ENCODE measurements around the gene OCIAD2. TPM values are rescaled to one million over a fixed set of nuclear protein-coding genes. Genes with fewer than 3 reads are reported as not detected.
"Not testable (repeated sequence)": the region's sequence is repeated elsewhere in the genome, so short reads cannot be mapped to it uniquely, and the experiment has no call there.

The OCIAD2 gene
- total and polyA plus RNA-seq, 10 donors, result 13.5 to 58.4 (median 19.1) TPM

DNA sequence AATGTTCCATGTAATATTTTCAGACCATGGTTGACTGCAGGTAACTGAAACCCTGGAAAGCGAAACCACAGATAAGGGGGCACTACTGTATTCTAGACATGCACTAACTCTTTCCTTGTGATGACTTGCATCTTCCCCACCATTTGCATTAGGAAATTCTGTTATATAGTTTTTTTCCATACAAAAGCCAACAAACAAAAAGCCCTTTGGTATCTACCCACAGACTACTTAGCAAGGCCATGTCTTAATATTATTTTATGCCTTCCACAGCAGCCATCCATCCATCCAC is 52.2 kb downstream of the OCIAD2 start:
- no peak overlapping the region for H3K27ac ChIP-seq
- no peaks in the 10 kb centered on the region for H3K4me1 ChIP-seq
- intact Hi-C loops (cut with DNase I; ENCODE audit: low total_unique reads), result no loop called here
- H3K27me3 ChIP-seq (replicated peaks in 1 of 7), result no peaks in the 10 kb centered on the region
- TF ChIP-seq POLR2A (IDR thresholded peaks at IDR 0.05) (no peak), POLR2AphosphoS5 (IDR thresholded peaks at IDR 0.05) (no peak)
- TF ChIP-seq, protein P1, sequence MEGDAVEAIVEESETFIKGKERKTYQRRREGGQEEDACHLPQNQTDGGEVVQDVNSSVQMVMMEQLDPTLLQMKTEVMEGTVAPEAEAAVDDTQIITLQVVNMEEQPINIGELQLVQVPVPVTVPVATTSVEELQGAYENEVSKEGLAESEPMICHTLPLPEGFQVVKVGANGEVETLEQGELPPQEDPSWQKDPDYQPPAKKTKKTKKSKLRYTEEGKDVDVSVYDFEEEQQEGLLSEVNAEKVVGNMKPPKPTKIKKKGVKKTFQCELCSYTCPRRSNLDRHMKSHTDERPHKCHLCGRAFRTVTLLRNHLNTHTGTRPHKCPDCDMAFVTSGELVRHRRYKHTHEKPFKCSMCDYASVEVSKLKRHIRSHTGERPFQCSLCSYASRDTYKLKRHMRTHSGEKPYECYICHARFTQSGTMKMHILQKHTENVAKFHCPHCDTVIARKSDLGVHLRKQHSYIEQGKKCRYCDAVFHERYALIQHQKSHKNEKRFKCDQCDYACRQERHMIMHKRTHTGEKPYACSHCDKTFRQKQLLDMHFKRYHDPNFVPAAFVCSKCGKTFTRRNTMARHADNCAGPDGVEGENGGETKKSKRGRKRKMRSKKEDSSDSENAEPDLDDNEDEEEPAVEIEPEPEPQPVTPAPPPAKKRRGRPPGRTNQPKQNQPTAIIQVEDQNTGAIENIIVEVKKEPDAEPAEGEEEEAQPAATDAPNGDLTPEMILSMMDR (IDR thresholded peaks at IDR 0.05 in 8 of 11, conservative IDR thresholded peaks at IDR 0.05 in 3 of 11), result no peak
- peaks cover 0 to 98% (median 47%) of the 10 kb centered on the region in 6 donors for H3K36me3 ChIP-seq
- H3K9me3 ChIP-seq, result no peaks in the 10 kb centered on the region
- no peak for DNase-seq
- WGBS, 5 donors, result 95 to 100% (median 97%) methylated on average over 1 of the region's 1 CpG
- no peak overlapping the region for H3K4me3 ChIP-seq

DNA sequence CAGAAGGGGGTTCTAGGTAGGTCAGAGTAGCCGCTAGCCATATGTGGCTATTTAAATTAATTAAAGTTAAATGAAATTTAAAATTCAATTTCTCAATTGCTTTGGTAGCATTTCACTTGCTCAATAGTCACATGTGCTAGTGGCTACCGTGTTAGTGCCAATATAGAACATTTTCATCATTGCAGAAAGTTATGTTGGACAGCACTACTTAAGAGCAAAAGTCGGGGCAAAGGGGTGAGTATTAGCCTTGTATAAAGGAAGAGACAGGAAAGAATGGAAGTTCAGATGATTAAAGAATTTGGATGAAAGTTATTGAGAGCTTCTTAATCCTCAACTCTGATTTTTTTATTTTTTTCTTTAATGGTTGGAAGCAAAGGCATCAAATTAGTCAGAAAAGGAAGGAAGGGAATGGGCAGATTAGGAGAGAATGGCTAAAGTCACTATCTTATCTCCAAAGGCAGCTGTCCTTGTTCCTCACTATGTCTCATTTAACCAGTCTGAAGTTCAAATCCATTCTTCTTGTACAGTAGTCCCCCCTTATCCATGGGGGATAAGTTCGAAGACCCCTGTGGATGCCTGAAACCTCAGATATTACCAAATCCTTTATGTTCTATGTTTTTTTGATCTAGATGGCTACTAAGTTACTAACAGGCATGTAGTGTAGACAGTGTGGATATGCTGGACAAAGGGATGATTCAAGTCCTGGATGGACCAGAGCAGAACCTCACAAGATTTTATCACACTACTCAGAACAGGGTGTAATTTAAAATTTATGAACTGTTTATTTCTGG is 52.8 kb downstream of the OCIAD2 start:
- 84 to 89% (median 87%) methylated on average over 4 of the region's 4 CpGs for WGBS, 5 donors
- H3K4me1 ChIP-seq, result no peaks in the 10 kb centered on the region
- H3K9me3 ChIP-seq, result peaks cover 0 to 2% (median 0%) of the 10 kb centered on the region in 8 donors
- TF ChIP-seq POLR2A (IDR thresholded peaks at IDR 0.05) (no peak), POLR2AphosphoS5 (IDR thresholded peaks at IDR 0.05) (no peak)
- TF ChIP-seq, protein P1 (IDR thresholded peaks at IDR 0.05 in 8 of 11, conservative IDR thresholded peaks at IDR 0.05 in 3 of 11), result no peak
- H3K27ac ChIP-seq, result no peak overlapping the region
- no peaks in the 10 kb centered on the region for H3K27me3 ChIP-seq (replicated peaks in 1 of 7)
- no peak for DNase-seq
- H3K36me3 ChIP-seq, result peaks cover 0 to 98% (median 48%) of the 10 kb centered on the region in 6 donors
- no peak overlapping the region for H3K4me3 ChIP-seq
- intact Hi-C loops (cut with DNase I; ENCODE audit: low total_unique reads), result no loop called here

DNA sequence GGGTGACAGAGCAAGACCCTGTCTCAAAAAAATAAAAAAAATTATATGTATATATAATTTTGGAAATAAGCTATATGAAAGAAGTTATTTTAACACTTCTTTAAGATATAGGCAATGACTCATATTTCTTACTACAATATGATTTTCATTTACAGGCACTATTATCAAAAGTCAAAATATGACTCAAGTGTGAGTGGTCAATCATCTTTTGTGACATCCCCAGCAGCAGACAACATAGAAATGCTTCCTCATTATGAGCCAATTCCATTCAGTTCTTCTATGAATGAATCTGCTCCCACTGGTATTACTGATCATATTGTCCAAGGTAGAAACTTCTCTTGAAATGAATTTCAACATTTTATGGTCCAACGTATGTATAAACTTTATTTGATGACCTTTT is 54.9 kb downstream of the OCIAD2 start:
- 69 to 87% (median 79%) methylated on average over 1 of the region's 1 CpG for WGBS, 5 donors
- H3K27me3 ChIP-seq (replicated peaks in 1 of 7), result no peaks in the 10 kb centered on the region
- H3K36me3 ChIP-seq, result peaks cover 0 to 98% (median 44%) of the 10 kb centered on the region in 6 donors
- no peak for DNase-seq
- TF ChIP-seq, protein P1 (IDR thresholded peaks at IDR 0.05 in 8 of 11, conservative IDR thresholded peaks at IDR 0.05 in 3 of 11), result no peak
- no peak for TF ChIP-seq POLR2AphosphoS5 (IDR thresholded peaks at IDR 0.05)
- no peak for TF ChIP-seq POLR2A (IDR thresholded peaks at IDR 0.05)
- H3K9me3 ChIP-seq, result peaks cover 0 to 5% (median 0%) of the 10 kb centered on the region in 8 donors
- no peaks in the 10 kb centered on the region for H3K4me1 ChIP-seq
- H3K27ac ChIP-seq, result no peak overlapping the region
- no peak overlapping the region for H3K4me3 ChIP-seq
- intact Hi-C loops (cut with DNase I; ENCODE audit: low total_unique reads), result no loop called here

DNA sequence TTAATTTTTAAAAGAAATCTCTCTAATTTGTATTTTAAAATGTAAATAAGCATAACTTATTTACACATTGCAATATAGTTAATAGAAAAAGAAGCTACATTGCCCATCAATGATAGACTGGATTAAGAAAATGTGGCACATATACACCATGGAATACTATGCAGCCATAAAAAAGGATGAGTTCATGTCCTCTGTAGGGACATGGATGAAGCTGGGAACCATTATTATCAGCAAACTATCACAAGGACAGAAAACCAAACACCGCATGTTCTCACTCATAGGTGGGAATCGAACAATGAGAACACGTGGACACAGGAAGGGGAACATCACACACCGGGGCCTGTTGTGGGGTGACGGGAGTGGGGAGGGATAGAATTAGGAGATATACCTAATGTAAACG is 57.8 kb downstream of the OCIAD2 start:
- H3K4me1 ChIP-seq; H3K27me3 ChIP-seq (replicated peaks in 1 of 7); intact Hi-C loops (cut with DNase I; ENCODE audit: low total_unique reads); H3K9me3 ChIP-seq; H3K4me3 ChIP-seq; DNase-seq; H3K27ac ChIP-seq: not testable (repeated sequence)
- WGBS, 5 donors, result 92 to 98% (median 97%) methylated on average over 6 of the region's 6 CpGs
- H3K36me3 ChIP-seq, result peaks cover 0 to 100% (median 55%) of the 10 kb centered on the region in 6 donors
